Measurements from ENCODE around the gene JAGN1. TPM values are rescaled to one million over a fixed set of nuclear protein-coding genes. Genes with fewer than 3 reads are reported as not detected.

Gene JAGN1
- total RNA-seq, 1 donor from 2014 or later: 35.5 TPM

Other genes starting within 250 kb of the JAGN1 start
- 32.9 and 44.9 TPM in 2 replicates for gene MTMR14, start 241.1 kb upstream of the JAGN1 start, total RNA-seq
- gene CPNE9, start 186.8 kb upstream of the JAGN1 start, total RNA-seq: not detected in 2 replicates
- gene BRPF1, start 158.9 kb upstream of the JAGN1 start, total RNA-seq: 14.0 and 14.7 TPM in 2 replicates
- gene OGG1, start 140.7 kb upstream of the JAGN1 start, total RNA-seq: 21.6 and 26.5 TPM in 2 replicates
- gene CAMK1, start 120.7 kb upstream of the JAGN1 start, total RNA-seq: 18.2 and 36.4 TPM in 2 replicates
- 46.9 and 78.5 TPM in 2 replicates for gene TADA3, start 98.1 kb upstream of the JAGN1 start, total RNA-seq
- 192 and 204 TPM in 2 replicates for gene ARPC4, start 97.5 kb upstream of the JAGN1 start, total RNA-seq
- gene TTLL3, start 80.3 kb upstream of the JAGN1 start, total RNA-seq: 11.3 and 17.3 TPM in 2 replicates
- gene RPUSD3, start 46.6 kb upstream of the JAGN1 start, total RNA-seq: 34.5 and 36.2 TPM in 2 replicates
- gene CIDEC, start 10.4 kb upstream of the JAGN1 start, total RNA-seq: not detected in 2 replicates
- gene IL17RE, start 12.2 kb downstream of the JAGN1 start, total RNA-seq: 0.53 and 2.6 TPM in 2 replicates
- 21.1 and 31.7 TPM in 2 replicates for gene IL17RC, start 26.5 kb downstream of the JAGN1 start, total RNA-seq
- 22.1 and 35.8 TPM in 2 replicates for gene CRELD1, start 43.2 kb downstream of the JAGN1 start, total RNA-seq
- gene PRRT3, start 61.8 kb downstream of the JAGN1 start, total RNA-seq: 0.26 and 0.38 TPM in 2 replicates
- 48.1 and 49.5 TPM in 2 replicates for gene EMC3, start 96.2 kb downstream of the JAGN1 start, total RNA-seq
- gene FANCD2, start 135.8 kb downstream of the JAGN1 start, total RNA-seq: 2.1 and 2.6 TPM in 2 replicates
- gene FANCD2OS, start 217.6 kb downstream of the JAGN1 start, total RNA-seq: not detected in 2 replicates
- gene BRK1, start 225.1 kb downstream of the JAGN1 start, total RNA-seq: 72.1 and 106 TPM in 2 replicates

Data from bronchial epithelial cell (primary cell).